Activated naive CD8-positive, alpha-beta T cell treated with anti-CD3 and anti-CD28 coated beads, Interleukin-2, amount 10 ng/mL, durations not matched to agents 7 days and 5 days (primary cell): Measurements from ENCODE around the gene METTL24. TPM values are rescaled to one million over a fixed set of nuclear protein-coding genes. Genes with fewer than 3 reads are reported as not detected.

ENCODE experiments used
- ATAC-seq: fragments of 150-1000 bp; cut with Tn5 transposase; one replicate; pipeline ENCODE4 v1.10.0; 2021; ENCODE audit warnings: low read depth, moderate library complexity
- POLR2A ChIA-PET: fragments of 350-600 bp; sonication (Branson Sonifier 250); formaldehyde crosslinking; loops from one replicate; lab custom pipeline; 2021; ENCODE audit warnings: antibody characterized with exemption; lab: Charles Lee
- DNase-seq: peaks from one replicate; pipeline ENCODE4 v3.0.0; 2021
- H3K27ac Mint-ChIP-seq: one replicate; pipeline ENCODE4 v1.8.0; 2022; ENCODE audit warnings: mild to moderate bottlenecking, mixed read lengths
- H3K27me3 Mint-ChIP-seq: one replicate; pipeline ENCODE4 v1.8.0; 2022; ENCODE audit warnings: mild to moderate bottlenecking, moderate library complexity, mixed read lengths
- H3K36me3 Mint-ChIP-seq: one replicate; pipeline ENCODE4 v1.8.0; 2021; ENCODE audit warnings: mild to moderate bottlenecking, mixed read lengths
- H3K4me1 Mint-ChIP-seq: one replicate; pipeline ENCODE4 v1.8.0; 2021; ENCODE audit warnings: mixed read lengths
- H3K4me3 Mint-ChIP-seq: one replicate; pipeline ENCODE4 v1.8.0; 2022; ENCODE audit warnings: mild to moderate bottlenecking, moderate library complexity, mixed read lengths
- H3K9me3 Mint-ChIP-seq: one replicate; pipeline ENCODE4 v1.8.0; 2021; ENCODE audit warnings: mixed read lengths
- total RNA-seq, 2 experiments: library from RNA; stranded (reverse); gene quantifications; one replicate each; pipeline ENCODE4 v1.2.3, GENCODE V29; 2021

METTL24 gene, protein sequence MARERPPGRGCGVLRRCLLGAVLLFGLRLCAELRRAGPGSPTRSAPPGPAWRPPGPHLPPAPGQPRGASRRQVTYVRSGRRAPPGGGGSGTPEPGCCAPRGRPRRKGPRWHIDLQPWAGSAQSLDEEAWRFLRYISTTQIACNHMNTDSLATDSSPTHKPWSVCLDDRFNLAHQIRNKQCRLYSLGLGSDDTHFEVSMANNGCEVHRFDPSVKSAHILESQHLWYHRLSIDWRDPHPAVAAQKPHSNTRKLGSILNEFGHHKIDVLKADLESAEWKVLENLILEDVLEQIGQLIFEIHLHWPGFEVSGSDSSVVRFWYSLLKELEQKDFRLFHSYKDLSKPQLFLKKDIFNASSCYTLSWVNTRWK
- total RNA-seq: 1 to 10 TPM in 1 of 2 experiments, under 1 TPM in 1; 0.55 to 1.4 TPM

DNA sequence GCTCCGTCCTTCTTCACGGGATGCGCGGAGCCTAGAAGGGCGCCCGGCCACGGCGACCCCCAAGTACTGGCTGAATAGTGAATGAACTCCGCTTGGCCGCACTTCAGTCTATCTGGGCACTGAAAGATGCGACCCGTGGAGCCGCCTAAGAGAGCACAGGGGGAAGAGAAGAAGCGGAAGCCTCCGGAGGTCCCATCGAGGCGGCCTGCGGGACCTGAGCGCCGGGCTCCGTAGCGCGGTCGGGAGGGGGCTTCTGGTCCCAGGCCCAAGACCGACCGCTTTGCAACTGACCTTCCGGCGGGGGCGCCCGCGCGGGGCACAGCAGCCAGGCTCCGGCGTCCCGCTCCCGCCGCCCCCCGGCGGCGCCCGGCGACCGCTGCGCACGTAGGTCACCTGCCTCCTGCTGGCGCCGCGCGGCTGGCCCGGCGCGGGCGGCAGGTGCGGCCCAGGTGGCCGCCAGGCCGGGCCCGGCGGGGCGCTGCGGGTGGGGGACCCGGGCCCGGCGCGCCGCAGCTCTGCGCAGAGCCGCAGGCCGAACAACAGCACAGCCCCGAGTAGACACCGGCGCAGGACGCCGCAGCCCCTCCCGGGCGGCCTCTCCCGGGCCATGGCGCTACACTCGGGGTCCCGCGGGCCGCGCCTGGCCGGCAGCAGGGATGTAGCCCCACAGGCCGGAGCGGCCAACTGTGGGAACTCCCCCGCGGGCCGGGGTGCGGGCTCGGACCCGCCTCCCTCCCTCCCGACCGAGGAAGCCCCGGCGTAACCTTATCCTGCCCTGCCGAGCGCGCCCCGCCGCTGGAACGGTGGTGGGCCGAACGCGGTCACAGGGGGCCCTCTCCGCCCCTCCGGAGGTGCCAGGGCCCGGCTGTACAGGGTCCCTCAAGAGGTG, at the start of gene METTL24:
METTL24 (minus strand) TSS at position 686 of the 889 bp plus-strand sequence; CDS start at position 609, 77 bp downstream.
- DNase-seq: peak; percentile 53
- H3K27me3 Mint-ChIP-seq: peaks cover 23% of the 10 kb centered on the region

DNA sequence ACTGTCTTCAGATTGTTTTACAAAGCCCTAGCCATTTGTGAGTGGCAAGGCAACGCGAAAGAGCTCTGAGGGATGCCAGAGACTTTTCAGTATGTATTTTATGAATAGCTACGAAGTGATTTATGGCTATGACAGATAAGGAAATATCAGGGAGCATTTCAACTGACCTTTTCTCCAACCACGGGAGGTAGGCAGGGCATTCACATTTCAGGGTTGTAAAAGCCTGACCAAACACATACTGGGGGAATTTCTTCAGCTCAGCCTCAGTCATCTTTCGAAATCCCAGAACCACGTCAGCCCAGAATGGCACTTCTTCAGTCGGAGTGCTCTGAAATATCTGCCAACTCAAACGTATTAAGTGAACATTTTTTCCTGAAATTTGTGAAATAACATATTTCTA, 46.5 kb upstream of the METTL24 start:
- ATAC-seq: no peak
- Mint-ChIP-seq H3K36me3 (no peaks in the 10 kb centered on the region), H3K4me1 (no peaks in the 10 kb centered on the region), H3K27ac (no peak overlapping the region), H3K4me3 (no peak overlapping the region), H3K9me3 (no peaks in the 10 kb centered on the region), H3K27me3 (peaks cover 3% of the 10 kb centered on the region)
- POLR2A ChIA-PET: no interaction called here
- no peak for DNase-seq

More for the DNA sequence above, at the start of gene METTL24:
- no peaks in the 10 kb centered on the region for H3K36me3 Mint-ChIP-seq
- ATAC-seq: peak; percentile 67
- H3K27ac Mint-ChIP-seq: no peak within 1 kb of the TSS
- H3K4me1 Mint-ChIP-seq: peaks cover 2% of the 10 kb centered on the region
- H3K4me3 Mint-ChIP-seq: peak within 1 kb of the TSS; percentile 86
- peaks cover 4% of the 10 kb centered on the region for H3K9me3 Mint-ChIP-seq
- POLR2A ChIA-PET: no interaction called here

DNA sequence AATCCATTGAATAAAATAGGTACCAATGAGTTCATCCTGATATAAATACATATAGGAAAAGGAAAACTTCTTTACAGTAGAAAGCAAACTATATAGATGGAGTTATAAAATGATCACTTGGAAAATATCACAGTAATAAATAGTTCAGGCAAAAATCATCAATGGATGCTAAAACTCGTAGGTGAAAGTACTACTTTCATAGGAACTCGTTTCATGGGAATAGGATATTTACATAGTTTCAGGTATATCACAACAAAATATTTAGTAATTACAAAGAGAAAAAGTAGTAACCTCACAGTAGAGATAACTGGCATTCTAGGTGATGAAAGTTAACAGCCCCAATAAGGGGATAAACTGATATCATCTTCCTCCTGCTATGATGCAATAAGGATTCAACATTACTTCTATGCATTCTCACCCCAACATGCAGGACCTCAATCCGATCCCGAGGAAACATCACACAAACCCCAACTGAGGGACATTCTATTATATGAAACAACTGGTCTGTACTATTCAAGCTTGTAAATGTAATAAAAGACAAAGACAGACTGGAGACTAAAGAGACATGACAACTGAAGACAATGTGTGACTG, 43.5 kb upstream of the METTL24 start:
- Mint-ChIP-seq H3K27ac (no peak overlapping the region), H3K27me3 (peaks cover 3% of the 10 kb centered on the region)
- POLR2A ChIA-PET: no interaction called here

DNA sequence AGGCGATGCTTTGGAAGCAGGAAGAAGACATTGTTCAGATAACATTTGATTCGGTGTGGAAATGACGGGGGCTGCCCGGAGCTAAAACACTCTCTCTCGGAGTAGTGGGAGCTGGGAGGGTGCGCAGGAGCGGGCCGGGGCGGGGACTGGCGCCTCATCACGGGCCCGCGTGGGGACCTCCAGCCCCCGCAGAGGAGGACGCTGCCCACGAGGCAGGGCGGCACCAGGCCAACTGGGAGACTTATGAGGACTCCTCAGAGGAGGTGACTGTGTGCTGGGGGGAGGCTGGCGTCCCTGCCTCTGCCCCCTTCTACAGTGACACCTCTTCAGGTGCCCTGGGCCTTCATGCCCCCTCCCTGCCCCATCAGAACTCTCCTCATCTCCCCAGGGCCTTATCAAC, 42.1 kb upstream of the METTL24 start:
- H3K27me3 Mint-ChIP-seq: peaks cover 3% of the 10 kb centered on the region
- H3K9me3 Mint-ChIP-seq: no peaks in the 10 kb centered on the region
- no peaks in the 10 kb centered on the region for H3K36me3 Mint-ChIP-seq
- no peak overlapping the region for H3K27ac Mint-ChIP-seq
- no peak overlapping the region for H3K4me3 Mint-ChIP-seq
- no peak for ATAC-seq
- peaks cover 3% of the 10 kb centered on the region for H3K4me1 Mint-ChIP-seq
- DNase-seq: no peak
- POLR2A ChIA-PET: no interaction called here

More for the DNA sequence above, 43.5 kb upstream of the METTL24 start:
- no peak for DNase-seq
- Mint-ChIP-seq H3K4me3 (no peak overlapping the region), H3K9me3 (no peaks in the 10 kb centered on the region), H3K4me1 (peaks cover 3% of the 10 kb centered on the region), H3K36me3 (no peaks in the 10 kb centered on the region)
- no peak for ATAC-seq

DNA sequence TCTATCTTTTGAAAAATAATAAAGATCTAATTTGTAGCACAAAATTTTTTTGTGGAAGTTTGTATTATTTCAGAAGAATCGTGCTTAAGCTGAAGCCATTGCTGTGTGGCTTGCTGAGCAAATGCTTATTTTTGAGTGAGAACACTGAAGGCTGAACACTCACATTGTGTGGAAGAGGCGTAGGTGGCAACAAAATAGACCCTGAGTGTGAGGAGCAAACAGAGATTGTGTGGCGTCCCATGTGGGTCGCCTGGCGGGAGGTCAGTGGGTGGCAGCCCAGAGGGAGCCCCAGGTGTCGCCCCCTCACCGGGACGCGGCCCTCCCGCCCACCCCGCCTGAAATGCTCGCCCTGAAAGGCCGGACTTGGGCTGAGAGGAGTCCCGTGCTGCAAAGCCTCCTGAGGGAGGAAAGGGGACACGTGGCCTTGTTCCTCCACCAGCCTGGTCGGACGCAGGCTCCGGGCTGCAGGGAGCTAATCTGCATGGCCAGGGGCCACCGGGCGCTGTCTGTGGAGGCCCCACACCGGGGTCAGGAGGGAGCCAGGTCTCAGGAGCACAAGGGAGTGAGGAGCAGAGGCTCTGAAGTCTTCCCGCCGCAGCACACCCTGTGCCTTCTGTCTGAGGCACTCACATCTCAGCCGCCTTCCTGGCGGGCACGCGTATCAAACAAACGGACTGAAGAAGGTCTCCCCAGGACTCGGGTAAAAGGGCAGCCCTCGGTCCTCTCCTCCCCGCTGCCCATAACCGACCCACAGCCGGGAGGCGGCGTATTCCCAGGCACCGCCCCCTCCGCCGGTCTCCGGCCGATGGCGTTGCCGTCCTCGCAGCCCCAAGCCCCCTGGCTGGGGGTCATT, 41.3 kb upstream of the METTL24 start:
- DNase-seq (no peak), ATAC-seq (no peak)
- peaks cover 3% of the 10 kb centered on the region for H3K27me3 Mint-ChIP-seq
- POLR2A ChIA-PET: no interaction called here
- H3K9me3 Mint-ChIP-seq: no peaks in the 10 kb centered on the region
- H3K4me3 Mint-ChIP-seq: no peak overlapping the region
- H3K4me1 Mint-ChIP-seq: peaks cover 3% of the 10 kb centered on the region
- H3K27ac Mint-ChIP-seq: no peak overlapping the region
- H3K36me3 Mint-ChIP-seq: no peaks in the 10 kb centered on the region

DNA sequence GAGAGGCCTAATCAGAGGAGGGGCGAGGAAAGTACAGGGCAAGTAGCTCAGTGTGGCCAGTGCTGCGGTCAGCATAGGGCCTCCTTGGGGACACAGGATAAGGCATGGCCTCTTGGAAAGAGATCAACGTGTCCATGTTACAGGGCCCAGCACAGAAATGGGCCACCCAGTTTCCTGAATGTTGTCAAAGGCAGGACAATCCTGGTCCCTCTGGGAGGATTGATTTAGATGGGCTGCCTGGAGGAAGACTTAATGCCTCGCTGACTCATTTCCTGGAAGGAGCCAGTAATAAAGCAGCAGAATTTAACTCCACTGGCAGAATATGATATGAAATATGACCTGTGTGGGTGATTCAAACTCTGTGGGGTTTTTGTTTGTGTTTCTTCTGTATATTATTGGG, 40.6 kb upstream of the METTL24 start:
- ATAC-seq: no peak
- Mint-ChIP-seq H3K4me1 (peaks cover 3% of the 10 kb centered on the region), H3K4me3 (no peak overlapping the region), H3K9me3 (no peaks in the 10 kb centered on the region), H3K27ac (no peak overlapping the region), H3K27me3 (peaks cover 3% of the 10 kb centered on the region), H3K36me3 (no peaks in the 10 kb centered on the region)
- no peak for DNase-seq
- POLR2A ChIA-PET: no interaction called here

DNA sequence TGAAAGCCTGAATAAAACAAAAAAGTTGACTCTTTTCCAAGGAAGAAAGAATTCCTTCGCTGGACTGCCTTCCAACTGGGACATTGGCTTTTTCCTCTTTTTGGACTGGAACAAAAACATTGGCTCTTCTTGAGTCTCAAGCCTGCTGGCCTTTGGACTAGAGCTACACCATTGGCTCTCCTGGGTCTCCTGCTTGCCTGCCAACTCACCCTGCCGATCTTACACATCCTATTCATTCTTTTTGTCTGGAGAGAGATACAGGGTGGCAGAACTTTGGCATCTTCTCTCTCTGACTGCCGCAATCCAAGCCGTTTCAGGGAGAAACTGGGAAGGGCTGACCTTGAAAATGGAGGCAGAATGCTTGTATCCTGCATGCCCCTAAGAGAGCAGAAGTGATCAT, 37.1 kb upstream of the METTL24 start:
- Mint-ChIP-seq H3K27me3 (no peaks in the 10 kb centered on the region), H3K9me3 (no peaks in the 10 kb centered on the region), H3K4me3 (no peak overlapping the region), H3K4me1 (peaks cover 8% of the 10 kb centered on the region), H3K27ac (no peak overlapping the region), H3K36me3 (no peaks in the 10 kb centered on the region)
- ATAC-seq (no peak), DNase-seq (no peak)
- POLR2A ChIA-PET: no interaction called here

DNA sequence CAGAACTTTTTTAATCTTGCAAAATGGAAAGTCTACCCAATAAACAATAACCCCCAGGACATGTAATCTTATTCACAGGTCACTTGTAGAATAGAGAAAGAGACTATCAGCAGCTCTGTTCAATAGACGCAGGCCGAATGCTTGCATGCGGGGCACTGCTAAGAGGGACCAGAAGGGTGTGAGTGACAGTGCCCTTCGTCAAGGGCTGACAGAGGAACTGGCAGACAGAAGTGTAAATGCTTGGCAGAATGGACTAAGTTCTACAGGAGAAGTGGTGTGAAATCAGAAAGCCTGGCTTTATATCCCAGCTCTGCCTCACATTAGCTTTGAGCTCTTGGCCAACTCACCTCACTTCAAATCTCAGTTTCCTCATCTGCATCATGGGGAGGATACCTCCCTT, 36.3 kb upstream of the METTL24 start:
- Mint-ChIP-seq H3K27me3 (no peaks in the 10 kb centered on the region), H3K9me3 (no peaks in the 10 kb centered on the region), H3K4me3 (no peak overlapping the region), H3K36me3 (no peaks in the 10 kb centered on the region), H3K4me1 (peaks cover 16% of the 10 kb centered on the region), H3K27ac (no peak overlapping the region)
- POLR2A ChIA-PET: no interaction called here
- DNase-seq (no peak), ATAC-seq (no peak)

DNA sequence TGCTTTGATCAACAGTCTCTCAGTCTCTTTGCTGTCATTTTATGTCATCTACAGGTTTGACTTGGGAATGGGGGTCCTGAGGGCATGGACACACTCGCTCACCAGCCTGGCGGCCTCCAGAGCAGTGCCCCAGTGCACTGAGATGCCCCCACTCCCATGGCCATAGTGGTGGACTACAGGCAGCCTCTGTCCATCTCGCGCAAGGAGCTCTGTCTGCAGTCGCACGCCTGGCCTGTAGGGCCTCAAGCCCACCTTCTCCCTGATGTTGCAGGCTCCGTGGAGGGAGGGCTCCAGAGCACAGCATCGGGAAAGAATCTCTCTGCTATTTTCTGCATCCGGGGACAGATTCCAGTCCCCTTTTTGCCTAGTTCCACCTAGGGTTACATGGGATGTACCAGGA, 34.6 kb upstream of the METTL24 start:
- peaks cover 15% of the 10 kb centered on the region for H3K4me1 Mint-ChIP-seq
- POLR2A ChIA-PET: no interaction called here
- H3K27ac Mint-ChIP-seq: no peak overlapping the region
- DNase-seq: no peak
- H3K36me3 Mint-ChIP-seq: peaks cover 1% of the 10 kb centered on the region
- no peak overlapping the region for H3K4me3 Mint-ChIP-seq
- H3K27me3 Mint-ChIP-seq: no peaks in the 10 kb centered on the region
- ATAC-seq: no peak
- H3K9me3 Mint-ChIP-seq: no peaks in the 10 kb centered on the region

DNA sequence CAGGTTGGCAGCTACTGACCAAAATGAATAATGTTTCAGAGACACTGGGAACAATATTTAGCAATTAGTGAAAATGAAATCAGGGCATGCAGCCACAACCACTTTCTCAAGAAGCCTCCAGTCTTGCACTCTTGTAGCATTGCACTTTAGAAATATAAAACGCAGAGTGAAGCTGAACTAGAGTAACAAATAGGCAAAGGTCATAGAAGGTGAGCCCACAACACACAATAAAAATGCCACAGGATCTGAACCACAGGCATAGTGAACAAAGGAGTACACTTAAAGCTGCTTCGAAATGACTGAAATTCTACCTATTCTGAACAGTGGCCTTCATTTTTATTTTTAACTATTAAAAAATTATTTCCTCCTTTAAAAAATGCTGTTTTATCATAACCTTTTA, 32.3 kb upstream of the METTL24 start:
- ATAC-seq: peak; percentile 39
- H3K4me1 Mint-ChIP-seq: peaks cover 15% of the 10 kb centered on the region
- H3K4me3 Mint-ChIP-seq: peak overlapping the region; percentile 23
- H3K27me3 Mint-ChIP-seq: no peaks in the 10 kb centered on the region
- no peak for DNase-seq
- peak overlapping the region; percentile 84 for H3K27ac Mint-ChIP-seq
- H3K9me3 Mint-ChIP-seq: no peaks in the 10 kb centered on the region
- POLR2A ChIA-PET: interaction anchor here (1.1 to 2.8 kb wide), 3 partner anchors 24 to 351 kb away, joined by 4 to 17 read pairs (median 15); partner anchors contain the start of genes CDC40 and WASF1
- peaks cover 1% of the 10 kb centered on the region for H3K36me3 Mint-ChIP-seq

DNA sequence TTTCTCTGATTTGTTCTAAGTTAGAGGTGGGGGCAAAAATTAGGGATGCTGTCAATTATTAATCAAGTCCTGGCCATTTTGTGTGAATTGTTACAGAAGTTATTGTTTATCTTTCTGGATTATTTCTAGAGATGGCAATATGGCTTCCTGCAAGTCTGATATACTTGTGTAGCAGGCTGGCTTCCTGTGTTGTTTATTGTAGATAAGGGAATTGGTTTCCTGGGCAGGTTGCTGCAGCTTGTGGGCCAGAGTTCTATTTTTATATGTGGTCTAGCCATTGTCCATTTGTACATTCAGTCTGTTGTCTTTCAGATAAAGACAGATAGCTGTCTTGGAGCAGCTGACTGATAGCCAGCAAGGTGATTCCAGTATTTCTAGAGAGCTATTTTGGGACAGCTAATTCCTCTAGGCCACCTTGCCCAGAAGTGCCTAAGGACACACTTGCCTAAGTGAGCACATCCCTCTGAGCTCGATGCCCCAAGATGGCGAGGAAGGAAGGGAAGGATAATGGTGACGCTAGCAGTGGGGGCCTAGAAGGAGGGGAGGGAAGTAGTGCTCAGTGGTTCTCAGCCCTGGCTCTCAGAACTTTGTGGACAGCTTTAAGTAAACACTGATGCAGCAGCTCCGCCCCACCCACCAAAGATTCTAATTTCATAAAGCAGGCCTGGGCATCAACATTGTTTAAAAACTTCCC, 31.7 kb upstream of the METTL24 start:
- no peaks in the 10 kb centered on the region for H3K9me3 Mint-ChIP-seq
- H3K4me1 Mint-ChIP-seq: peaks cover 15% of the 10 kb centered on the region
- H3K4me3 Mint-ChIP-seq: peak overlapping the region; percentile 59
- DNase-seq: no peak
- ATAC-seq: peak; percentile 26
- peaks cover 1% of the 10 kb centered on the region for H3K36me3 Mint-ChIP-seq
- peak overlapping the region; percentile 84 for H3K27ac Mint-ChIP-seq
- POLR2A ChIA-PET: interaction anchor here (1.1 to 2.8 kb wide), 3 partner anchors 24 to 350 kb away, joined by 4 to 17 read pairs (median 15); partner anchors contain the start of genes CDC40 and WASF1
- H3K27me3 Mint-ChIP-seq: no peaks in the 10 kb centered on the region

DNA sequence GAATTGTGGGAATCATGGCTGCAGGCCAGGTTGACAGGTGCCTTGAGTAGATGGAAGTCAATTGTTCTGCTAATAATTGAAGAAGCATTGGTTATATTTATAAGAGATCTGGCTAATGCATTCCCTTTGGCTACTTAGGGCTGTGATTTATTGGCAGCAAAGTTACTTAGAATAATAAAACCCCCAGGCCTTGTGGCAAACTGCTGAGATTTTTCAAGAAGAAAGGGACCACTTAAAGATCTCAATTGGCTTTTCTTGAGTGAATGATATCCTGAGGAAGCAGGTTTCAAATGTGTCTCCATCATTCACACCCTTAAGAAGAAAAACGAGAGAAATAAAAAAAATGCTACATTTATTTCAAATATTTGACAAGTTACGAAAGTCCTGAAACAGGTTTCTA, 29.8 kb upstream of the METTL24 start:
- no peak for ATAC-seq
- POLR2A ChIA-PET: no interaction called here
- H3K27me3 Mint-ChIP-seq: no peaks in the 10 kb centered on the region
- H3K36me3 Mint-ChIP-seq: peaks cover 1% of the 10 kb centered on the region
- no peak overlapping the region for H3K4me3 Mint-ChIP-seq
- peaks cover 15% of the 10 kb centered on the region for H3K4me1 Mint-ChIP-seq
- DNase-seq: no peak
- H3K9me3 Mint-ChIP-seq: no peaks in the 10 kb centered on the region
- H3K27ac Mint-ChIP-seq: no peak overlapping the region
